ENCODE data around the gene NGF.

The NGF gene

DNA sequence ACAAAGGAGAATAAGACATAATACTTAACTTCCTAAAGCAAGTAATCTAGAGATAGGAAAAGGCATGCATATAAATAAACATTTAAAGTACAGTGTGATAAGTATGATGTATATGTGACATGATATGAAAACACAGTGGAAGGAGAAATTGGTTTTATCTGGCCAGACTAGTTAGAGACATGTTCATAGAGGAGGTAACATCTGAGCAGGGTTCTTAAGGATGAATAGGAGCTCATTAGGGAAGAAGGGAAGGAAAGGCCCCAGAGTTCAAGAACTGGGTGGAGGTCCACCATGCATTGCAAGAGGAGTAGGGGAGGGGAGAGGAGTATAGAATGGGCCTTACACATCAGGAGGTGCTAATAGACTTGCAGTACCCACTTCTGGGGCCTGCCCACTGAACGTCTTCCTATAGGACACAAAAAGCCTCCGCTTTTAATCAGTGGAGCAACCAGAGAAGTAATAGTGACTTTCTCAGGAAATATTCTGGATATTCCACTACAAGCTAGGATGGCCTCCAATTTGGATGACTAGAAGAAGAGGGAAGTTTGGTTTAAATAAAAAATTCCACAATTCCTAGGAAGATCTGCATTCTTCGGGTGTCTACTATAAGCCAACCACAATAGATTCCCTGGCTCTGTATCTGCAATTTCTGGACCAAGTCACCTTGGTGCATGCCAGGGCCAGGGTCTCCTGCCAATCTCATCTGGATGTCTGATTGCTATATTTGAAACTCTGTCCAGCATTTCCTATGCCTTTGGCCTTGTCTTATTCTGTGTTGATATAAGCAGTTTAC is 41.9 kb downstream of the NGF start:
- Histone ChIP-seq H3K27ac (ENCODE audit: low read depth, low read length) (no peak overlapping the region), H3K9me3 (ENCODE audit: control insufficient read depth, insufficient read depth, low read length) (no peaks in the 10 kb centered on the region), H3K27me3 (ENCODE audit: control insufficient read depth, insufficient read depth, low read length) (no peaks in the 10 kb centered on the region), H3K4me1 (ENCODE audit: control insufficient read depth, insufficient read depth, low read length) (peaks cover 13% of the 10 kb centered on the region; the same call in 1 of the 2 replicates), H3K36me3 (ENCODE audit: control insufficient read depth, insufficient read depth, low read length) (no peaks in the 10 kb centered on the region), H3K4me3 (ENCODE audit: low read depth, low read length) (no peak overlapping the region), H3K9ac (ENCODE audit: low read depth, low read length) (no peak overlapping the region)

GRCh38 chr1:115293899-115294298 is 44.1 kb downstream of the NGF start:
- Histone ChIP-seq H3K9me3 (ENCODE audit: control insufficient read depth, insufficient read depth, low read length) (no peaks in the 10 kb centered on the region), H3K36me3 (ENCODE audit: control insufficient read depth, insufficient read depth, low read length) (no peaks in the 10 kb centered on the region), H3K27me3 (ENCODE audit: control insufficient read depth, insufficient read depth, low read length) (no peaks in the 10 kb centered on the region), H3K4me3 (ENCODE audit: low read depth, low read length) (no peak overlapping the region), H3K27ac (ENCODE audit: low read depth, low read length) (no peak overlapping the region), H3K4me1 (ENCODE audit: control insufficient read depth, insufficient read depth, low read length) (peaks cover 2% of the 10 kb centered on the region; the same call in 1 of the 2 replicates), H3K9ac (ENCODE audit: low read depth, low read length) (no peak overlapping the region)

GRCh38 chr1:115293006-115293405 is 45.0 kb downstream of the NGF start:
- H3K27ac ChIP-seq (ENCODE audit: low read depth, low read length) = no peak overlapping the region
- no peaks in the 10 kb centered on the region for H3K27me3 ChIP-seq (ENCODE audit: control insufficient read depth, insufficient read depth, low read length)
- no peaks in the 10 kb centered on the region for H3K4me1 ChIP-seq (ENCODE audit: control insufficient read depth, insufficient read depth, low read length)
- H3K9ac ChIP-seq (ENCODE audit: low read depth, low read length) = no peak overlapping the region
- H3K9me3 ChIP-seq (ENCODE audit: control insufficient read depth, insufficient read depth, low read length) = no peaks in the 10 kb centered on the region
- H3K4me3 ChIP-seq (ENCODE audit: low read depth, low read length) = no peak overlapping the region
- no peaks in the 10 kb centered on the region for H3K36me3 ChIP-seq (ENCODE audit: control insufficient read depth, insufficient read depth, low read length)

DNA sequence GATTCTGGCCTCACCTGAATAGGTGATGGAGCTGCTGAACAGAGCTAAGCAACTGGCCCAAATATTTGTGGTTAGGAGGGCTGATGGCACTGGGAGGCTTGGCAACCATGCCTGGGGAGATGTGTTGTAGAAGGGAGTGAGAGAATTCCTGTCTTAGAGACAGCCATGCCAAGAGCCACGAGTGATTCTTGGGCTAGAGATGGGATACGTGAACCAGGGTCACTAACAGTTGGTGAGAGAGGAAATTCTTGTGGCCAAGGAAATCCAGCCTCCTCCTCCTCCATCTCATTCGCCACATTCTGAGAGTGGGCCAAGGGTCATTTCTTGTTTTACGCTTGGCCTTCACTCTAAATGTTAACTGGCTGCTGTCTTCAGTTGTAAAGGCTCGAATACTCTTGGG is 46.3 kb downstream of the NGF start:
- H3K36me3 ChIP-seq (ENCODE audit: control insufficient read depth, insufficient read depth, low read length) = no peaks in the 10 kb centered on the region
- no peak overlapping the region for H3K27ac ChIP-seq (ENCODE audit: low read depth, low read length)
- H3K4me3 ChIP-seq (ENCODE audit: low read depth, low read length) = no peak overlapping the region
- no peak overlapping the region for H3K9ac ChIP-seq (ENCODE audit: low read depth, low read length)
- H3K4me1 ChIP-seq (ENCODE audit: control insufficient read depth, insufficient read depth, low read length) = no peaks in the 10 kb centered on the region
- H3K9me3 ChIP-seq (ENCODE audit: control insufficient read depth, insufficient read depth, low read length) = no peaks in the 10 kb centered on the region
- H3K27me3 ChIP-seq (ENCODE audit: control insufficient read depth, insufficient read depth, low read length) = no peaks in the 10 kb centered on the region

- Histone ChIP-seq H3K9ac (ENCODE audit: low read depth, low read length) (no peak overlapping the region), H3K4me1 (ENCODE audit: control insufficient read depth, insufficient read depth, low read length) (no peaks in the 10 kb centered on the region), H3K27me3 (ENCODE audit: control insufficient read depth, insufficient read depth, low read length) (no peaks in the 10 kb centered on the region), H3K9me3 (ENCODE audit: control insufficient read depth, insufficient read depth, low read length) (no peaks in the 10 kb centered on the region), H3K27ac (ENCODE audit: low read depth, low read length) (no peak overlapping the region), H3K36me3 (ENCODE audit: control insufficient read depth, insufficient read depth, low read length) (no peaks in the 10 kb centered on the region), H3K4me3 (ENCODE audit: low read depth, low read length) (no peak overlapping the region)
Observed at GRCh38 chr1:115289940-115290339, 48.1 kb downstream of the NGF start.

GRCh38 chr1:115288591-115289198 is 49.4 kb downstream of the NGF start:
- Histone ChIP-seq H3K27me3 (ENCODE audit: control insufficient read depth, insufficient read depth, low read length) (no peaks in the 10 kb centered on the region), H3K36me3 (ENCODE audit: control insufficient read depth, insufficient read depth, low read length) (no peaks in the 10 kb centered on the region), H3K4me1 (ENCODE audit: control insufficient read depth, insufficient read depth, low read length) (no peaks in the 10 kb centered on the region), H3K27ac (ENCODE audit: low read depth, low read length) (no peak overlapping the region), H3K9ac (ENCODE audit: low read depth, low read length) (no peak overlapping the region), H3K4me3 (ENCODE audit: low read depth, low read length) (no peak overlapping the region), H3K9me3 (ENCODE audit: control insufficient read depth, insufficient read depth, low read length) (no peaks in the 10 kb centered on the region)

GRCh38 chr1:115286431-115287205 is 51.4 kb downstream of the NGF start:
- Histone ChIP-seq H3K9ac (ENCODE audit: low read depth, low read length) (no peak overlapping the region), H3K4me3 (ENCODE audit: low read depth, low read length) (no peak overlapping the region), H3K36me3 (ENCODE audit: control insufficient read depth, insufficient read depth, low read length) (no peaks in the 10 kb centered on the region), H3K4me1 (ENCODE audit: control insufficient read depth, insufficient read depth, low read length) (no peaks in the 10 kb centered on the region), H3K27me3 (ENCODE audit: control insufficient read depth, insufficient read depth, low read length) (no peaks in the 10 kb centered on the region), H3K9me3 (ENCODE audit: control insufficient read depth, insufficient read depth, low read length) (no peaks in the 10 kb centered on the region), H3K27ac (ENCODE audit: low read depth, low read length) (no peak overlapping the region)

- H3K4me1 ChIP-seq (ENCODE audit: control insufficient read depth, insufficient read depth, low read length) = no peaks in the 10 kb centered on the region
- no peaks in the 10 kb centered on the region for H3K36me3 ChIP-seq (ENCODE audit: control insufficient read depth, insufficient read depth, low read length)
- no peak overlapping the region for H3K9ac ChIP-seq (ENCODE audit: low read depth, low read length)
Observed at GRCh38 chr1:115284209-115284608, 53.8 kb downstream of the NGF start.

GRCh38 chr1:115283681-115284146 is 54.3 kb downstream of the NGF start:
- no peaks in the 10 kb centered on the region for H3K36me3 ChIP-seq (ENCODE audit: control insufficient read depth, insufficient read depth, low read length)

More at GRCh38 chr1:115284209-115284608, 53.8 kb downstream of the NGF start:
- no peaks in the 10 kb centered on the region for H3K9me3 ChIP-seq (ENCODE audit: control insufficient read depth, insufficient read depth, low read length)
- H3K27ac ChIP-seq (ENCODE audit: low read depth, low read length) = no peak overlapping the region
- H3K27me3 ChIP-seq (ENCODE audit: control insufficient read depth, insufficient read depth, low read length) = no peaks in the 10 kb centered on the region
- H3K4me3 ChIP-seq (ENCODE audit: low read depth, low read length) = no peak overlapping the region

DNA sequence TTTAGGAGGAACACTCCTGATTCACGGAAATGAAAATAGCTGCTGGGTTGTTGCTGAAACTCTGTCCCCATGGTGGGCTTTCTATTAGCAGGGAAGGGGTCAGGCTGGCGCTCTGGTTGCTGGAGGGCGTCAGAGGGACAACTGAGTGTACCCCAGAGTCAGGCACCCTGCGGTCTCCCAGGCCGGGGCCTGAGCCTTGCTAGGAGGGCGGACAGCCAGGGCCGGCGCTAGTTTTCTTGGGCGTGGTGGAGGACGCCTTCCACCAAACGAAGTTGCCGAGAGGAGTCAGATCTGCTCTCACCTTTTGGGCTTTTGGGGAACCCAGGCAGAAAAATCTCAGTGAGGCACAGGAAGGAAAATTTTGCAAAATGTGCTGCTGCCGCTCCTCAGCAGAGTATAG is 54.8 kb downstream of the NGF start:
- H3K9ac ChIP-seq (ENCODE audit: low read depth, low read length) = no peak overlapping the region
- no peaks in the 10 kb centered on the region for H3K27me3 ChIP-seq (ENCODE audit: control insufficient read depth, insufficient read depth, low read length)
- no peak overlapping the region for H3K27ac ChIP-seq (ENCODE audit: low read depth, low read length)
- H3K36me3 ChIP-seq (ENCODE audit: control insufficient read depth, insufficient read depth, low read length) = no peaks in the 10 kb centered on the region
- H3K4me3 ChIP-seq (ENCODE audit: low read depth, low read length) = no peak overlapping the region
- H3K4me1 ChIP-seq (ENCODE audit: control insufficient read depth, insufficient read depth, low read length) = no peaks in the 10 kb centered on the region
- no peaks in the 10 kb centered on the region for H3K9me3 ChIP-seq (ENCODE audit: control insufficient read depth, insufficient read depth, low read length)

More at GRCh38 chr1:115283681-115284146, 54.3 kb downstream of the NGF start:
- no peaks in the 10 kb centered on the region for H3K9me3 ChIP-seq (ENCODE audit: control insufficient read depth, insufficient read depth, low read length)
- no peaks in the 10 kb centered on the region for H3K4me1 ChIP-seq (ENCODE audit: control insufficient read depth, insufficient read depth, low read length)
- H3K27me3 ChIP-seq (ENCODE audit: control insufficient read depth, insufficient read depth, low read length) = no peaks in the 10 kb centered on the region
- no peak overlapping the region for H3K4me3 ChIP-seq (ENCODE audit: low read depth, low read length)
- no peak overlapping the region for H3K9ac ChIP-seq (ENCODE audit: low read depth, low read length)
- no peak overlapping the region for H3K27ac ChIP-seq (ENCODE audit: low read depth, low read length)

DNA sequence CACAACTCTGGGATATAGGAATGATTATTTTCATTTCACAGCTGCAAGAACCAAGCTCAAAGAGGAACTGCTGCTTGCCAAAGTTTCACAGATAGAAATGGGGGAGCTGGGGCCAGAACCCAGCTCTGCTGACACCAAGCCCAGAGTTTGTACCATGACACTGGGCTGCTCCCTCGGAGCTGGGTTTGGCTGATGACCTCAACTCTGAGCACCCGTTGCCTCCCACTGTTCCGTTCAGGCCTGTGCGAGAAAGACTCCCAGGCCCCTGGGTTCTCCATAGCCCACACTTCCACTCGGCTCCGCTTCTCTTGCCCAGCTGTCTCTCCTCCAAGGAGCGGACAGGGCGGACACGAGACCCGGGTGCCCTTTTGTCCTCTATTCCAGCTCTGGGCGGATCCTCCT is 55.2 kb downstream of the NGF start:
- H3K4me1 ChIP-seq (ENCODE audit: control insufficient read depth, insufficient read depth, low read length) = no peaks in the 10 kb centered on the region
- H3K9me3 ChIP-seq (ENCODE audit: control insufficient read depth, insufficient read depth, low read length) = no peaks in the 10 kb centered on the region
- H3K27me3 ChIP-seq (ENCODE audit: control insufficient read depth, insufficient read depth, low read length) = no peaks in the 10 kb centered on the region
- H3K36me3 ChIP-seq (ENCODE audit: control insufficient read depth, insufficient read depth, low read length) = no peaks in the 10 kb centered on the region
- H3K4me3 ChIP-seq (ENCODE audit: low read depth, low read length) = no peak overlapping the region
- no peak overlapping the region for H3K9ac ChIP-seq (ENCODE audit: low read depth, low read length)
- no peak overlapping the region for H3K27ac ChIP-seq (ENCODE audit: low read depth, low read length)

Data from HUES48 (cell line).